Tibial nerve (tissue), 4 donors: ENCODE results near the gene DLGAP4. TPM values are rescaled to one million over a fixed set of nuclear protein-coding genes. Genes with fewer than 3 reads are reported as not detected.
A peak's percentile ranks its signal among the peaks of the same experiment; 100 is the strongest.

ENCODE experiments used
- DNase-seq, 2 donors: peaks; one replicate each; pipeline ENCODE4 v3.0.0-alpha.2; 2019; ENCODE audit warnings: low spot score in 2 of 2
- H3K27ac ChIP-seq, 4 donors: fragments of 200-600 bp; sonication (generic) in 3 of 4; one replicate each; pipeline ENCODE4 v1.5.1; 2017 to 2019; ENCODE audit warnings: mild to moderate bottlenecking in 1 of 4
- H3K27me3 ChIP-seq, 2 donors: fragments of 200-600 bp; sonication (generic) in 1 of 2; one replicate each; pipeline versions ENCODE4 v1.5.1 to v1.6.0; 2017 to 2019
- H3K36me3 ChIP-seq, 3 donors: fragments of 200-600 bp; sonication (generic); one replicate each; pipeline ENCODE4 v1.5.1; 2018 to 2019
- H3K4me1 ChIP-seq, 4 donors: fragments of 200-600 bp; sonication (generic) in 3 of 4; one replicate each; pipeline ENCODE4 v1.5.1; 2017 to 2019
- H3K4me3 ChIP-seq, 4 donors: fragments of 200-600 bp; sonication (generic) in 3 of 4; one replicate each; pipeline ENCODE4 v1.5.1; 2017 to 2019; ENCODE audit warnings: mild to moderate bottlenecking in 1 of 4, moderate library complexity in 1 of 4
- H3K9me3 ChIP-seq, 4 donors: fragments of 200-600 bp; sonication (generic) in 3 of 4; one replicate each; pipeline ENCODE4 v1.5.1; 2017 to 2019
- CTCF ChIP-seq, 5 experiments: fragments of 200-600 bp in 3 of 5; fragments of 450-650 bp in 2 of 5; sonication (generic) in 3 of 5; IDR thresholded peaks; one replicate each; pipeline ENCODE4 v1.5.1; 2016 to 2019; ENCODE audit warnings: antibody characterized with exemption in 5 of 5, mild to moderate bottlenecking in 3 of 5, moderate library complexity in 2 of 5
- EP300 ChIP-seq, 2 donors: sonication (generic); formaldehyde crosslinking; IDR thresholded peaks; one replicate each; pipeline ENCODE4 v1.6.1; 2017; ENCODE audit warnings: antibody characterized with exemption in 2 of 2, mild to moderate bottlenecking in 1 of 2
- POLR2A ChIP-seq, 2 donors: fragments of 450-650 bp; IDR thresholded peaks; one replicate each; pipeline ENCODE4 v1.6.1; 2017; ENCODE audit warnings: antibody characterized with exemption in 2 of 2, mild to moderate bottlenecking in 2 of 2, moderate library complexity in 2 of 2
- WGBS, 2 donors: methylation state at CpG; one replicate each; pipeline ENCODE4 v1.1.5; 2018; 5-methylcytosine and 5-hydroxymethylcytosine counted together
- total RNA-seq, 4 donors: library from RNA; depleted of rRNA; stranded (reverse); fragments of >200 nt; gene quantifications; one replicate each; pipeline ENCODE4 v1.1.0, GENCODE V29; 2016

Gene DLGAP4
- total RNA-seq, 4 donors from 2014 or later = 46.1 to 97.5 (median 52.5) TPM

- peak; percentile 54 to 70 for DNase-seq
- peak overlapping the region; percentile 54 to 85 (median 75) for H3K27ac ChIP-seq
- H3K36me3 ChIP-seq = peaks cover 0 to 30% (median 14%) of the 10 kb centered on the region in 3 donors
- H3K9me3 ChIP-seq = no peaks in the 10 kb centered on the region
- no peak overlapping the region for H3K4me3 ChIP-seq
- H3K4me1 ChIP-seq = peaks cover 0 to 87% (median 39%) of the 10 kb centered on the region in 4 donors
- no peaks in the 10 kb centered on the region for H3K27me3 ChIP-seq
- no peak for TF ChIP-seq POLR2A (IDR thresholded peaks at IDR 0.05)
- peak; percentile 21 to 44 for TF ChIP-seq EP300 (IDR thresholded peaks at IDR 0.05)
- WGBS, 2 donors = 27 to 60% methylated on average over 2 to 7 of the region's 7 CpGs
Observed at GRCh38 chr20:36493801-36494114, 187.6 kb downstream of the DLGAP4 start.

DNA sequence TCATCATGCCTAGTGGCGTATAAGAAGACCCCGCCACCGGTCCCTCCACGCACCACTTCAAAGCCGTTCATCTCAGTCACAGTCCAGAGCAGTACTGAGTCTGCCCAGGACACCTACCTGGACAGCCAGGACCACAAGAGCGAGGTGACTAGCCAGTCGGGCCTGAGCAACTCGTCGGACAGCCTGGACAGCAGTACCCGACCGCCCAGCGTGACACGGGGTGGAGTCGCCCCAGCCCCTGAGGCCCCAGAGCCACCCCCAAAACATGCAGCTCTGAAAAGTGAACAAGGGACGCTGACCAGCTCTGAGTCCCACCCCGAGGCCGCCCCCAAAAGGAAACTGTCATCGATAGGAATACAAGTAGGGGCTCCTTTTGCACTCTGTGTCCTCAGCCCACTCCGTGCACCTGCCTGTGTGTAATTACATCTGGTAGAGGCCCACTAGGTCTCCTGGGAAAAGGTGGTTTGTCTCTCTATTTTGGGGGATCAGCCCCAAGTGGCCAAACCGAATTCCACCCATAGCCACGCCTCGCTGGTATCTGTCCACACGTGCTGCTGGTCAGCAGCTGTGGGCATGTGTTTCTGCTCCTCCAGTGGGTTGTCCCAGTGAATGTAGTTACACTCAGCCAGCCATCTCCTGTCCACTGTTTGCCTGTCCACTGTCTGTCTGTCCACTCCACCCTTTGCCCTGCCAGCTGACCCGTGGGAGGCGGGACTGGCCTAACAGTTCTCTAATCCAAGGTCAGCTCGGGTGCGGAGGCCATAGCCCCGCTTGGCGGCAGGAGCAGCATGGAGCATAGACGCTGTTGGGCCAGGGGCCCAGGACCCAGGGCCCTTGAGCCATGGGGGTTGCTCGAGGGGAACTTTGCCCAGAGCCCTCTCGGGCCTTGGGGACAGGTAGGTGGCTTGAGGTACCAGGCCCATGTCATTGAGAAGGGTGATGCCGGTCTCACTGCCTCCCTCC is 190.8 kb downstream of the DLGAP4 start:
- Histone ChIP-seq H3K36me3 (peaks cover 0 to 62% (median 23%) of the 10 kb centered on the region in 3 donors), H3K27me3 (no peaks in the 10 kb centered on the region), H3K4me3 (no peak overlapping the region), H3K27ac (peak overlapping the region in 2 of 4 donors; percentile 71 to 77), H3K4me1 (peaks cover 0 to 59% (median 26%) of the 10 kb centered on the region in 4 donors), H3K9me3 (no peaks in the 10 kb centered on the region)
- no peak for TF ChIP-seq CTCF (IDR thresholded peaks at IDR 0.05)
- TF ChIP-seq EP300 (IDR thresholded peaks at IDR 0.05) = no peak
- no peak for TF ChIP-seq POLR2A (IDR thresholded peaks at IDR 0.05)
- no peak for DNase-seq
- 83 to 92% methylated on average over 27 to 33 of the region's 33 CpGs for WGBS, 2 donors

GRCh38 chr20:36497856-36498255 is 191.7 kb downstream of the DLGAP4 start:
- Histone ChIP-seq H3K9me3 (no peaks in the 10 kb centered on the region), H3K27me3 (no peaks in the 10 kb centered on the region), H3K4me1 (peaks cover 0 to 50% (median 17%) of the 10 kb centered on the region in 4 donors), H3K27ac (peak overlapping the region in 3 of 4 donors; percentile 15 to 77 (median 71)), H3K4me3 (no peak overlapping the region), H3K36me3 (peaks cover 0 to 68% (median 23%) of the 10 kb centered on the region in 3 donors)
- WGBS, 2 donors = 33 to 49% methylated on average over 4 of the region's 4 CpGs
- no peak for DNase-seq
- TF ChIP-seq EP300 (IDR thresholded peaks at IDR 0.05) = peak in 1 of 2 donors; percentile 11
- no peak for TF ChIP-seq POLR2A (IDR thresholded peaks at IDR 0.05)

GRCh38 chr20:36498386-36499179 is 192.4 kb downstream of the DLGAP4 start:
- no peak for DNase-seq
- no peaks in the 10 kb centered on the region for H3K9me3 ChIP-seq
- WGBS, 2 donors = 76 to 78% methylated on average over 14 of the region's 14 CpGs
- peaks cover 0 to 43% (median 10%) of the 10 kb centered on the region in 4 donors for H3K4me1 ChIP-seq
- H3K4me3 ChIP-seq = no peak overlapping the region
- no peak for TF ChIP-seq POLR2A (IDR thresholded peaks at IDR 0.05)
- peaks cover 0 to 70% (median 23%) of the 10 kb centered on the region in 3 donors for H3K36me3 ChIP-seq
- H3K27ac ChIP-seq = peak overlapping the region in 3 of 4 donors; percentile 36 to 77 (median 71)
- H3K27me3 ChIP-seq = no peaks in the 10 kb centered on the region

- peaks cover 0 to 37% (median 4%) of the 10 kb centered on the region in 4 donors for H3K4me1 ChIP-seq
- no peak overlapping the region for H3K4me3 ChIP-seq
- no peaks in the 10 kb centered on the region for H3K27me3 ChIP-seq
- DNase-seq = no peak
- no peak for TF ChIP-seq CTCF (IDR thresholded peaks at IDR 0.05)
- TF ChIP-seq EP300 (IDR thresholded peaks at IDR 0.05) = no peak
- H3K27ac ChIP-seq = peak overlapping the region in 2 of 4 donors; percentile 71 to 77
- 81 to 82% methylated on average over 26 of the region's 26 CpGs for WGBS, 2 donors
- peaks cover 0 to 75% (median 23%) of the 10 kb centered on the region in 3 donors for H3K36me3 ChIP-seq
- no peaks in the 10 kb centered on the region for H3K9me3 ChIP-seq
Observed at GRCh38 chr20:36499211-36499610, 193.1 kb downstream of the DLGAP4 start.

DNA sequence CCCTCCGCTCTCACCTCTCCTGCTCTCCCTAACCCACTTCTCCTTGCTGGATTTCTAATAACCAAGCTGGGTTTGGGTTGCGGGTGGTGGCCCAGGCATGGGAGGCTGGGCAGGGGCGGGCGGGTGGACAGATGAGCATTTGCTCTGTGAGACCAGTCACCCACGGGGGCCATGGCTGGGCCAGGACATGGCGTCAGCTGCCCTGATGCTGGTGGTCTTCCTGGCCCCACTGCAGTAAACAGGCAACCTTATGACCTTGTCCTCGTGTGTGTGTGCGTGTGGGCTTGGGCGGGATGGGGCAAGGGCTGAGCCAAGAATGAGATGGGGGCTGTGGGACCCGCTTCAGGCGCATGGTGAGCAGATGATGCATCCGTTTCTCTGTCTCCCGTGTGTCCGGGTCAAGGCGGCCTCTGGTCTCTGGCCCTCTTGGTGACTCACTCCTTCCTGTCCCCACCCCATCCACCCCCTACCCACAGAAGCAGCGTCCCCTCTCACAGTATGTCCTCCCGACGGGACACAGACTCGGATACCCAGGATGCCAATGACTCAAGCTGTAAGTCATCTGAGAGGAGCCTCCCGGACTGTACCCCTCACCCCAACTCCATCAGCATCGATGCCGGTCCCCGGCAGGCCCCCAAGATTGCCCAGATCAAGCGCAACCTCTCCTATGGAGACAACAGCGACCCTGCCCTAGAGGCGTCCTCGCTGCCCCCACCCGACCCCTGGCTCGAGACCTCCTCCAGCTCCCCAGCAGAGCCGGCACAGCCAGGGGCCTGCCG is 193.8 kb downstream of the DLGAP4 start:
- WGBS, 2 donors = 65 to 71% methylated on average over 31 of the region's 31 CpGs
- TF ChIP-seq EP300 (IDR thresholded peaks at IDR 0.05) = no peak
- no peak for TF ChIP-seq POLR2A (IDR thresholded peaks at IDR 0.05)
- TF ChIP-seq CTCF (IDR thresholded peaks at IDR 0.05) = no peak
- no peak overlapping the region for H3K4me3 ChIP-seq
- no peak for DNase-seq
- H3K9me3 ChIP-seq = no peaks in the 10 kb centered on the region
- peak overlapping the region in 2 of 4 donors; percentile 71 to 77 for H3K27ac ChIP-seq
- H3K27me3 ChIP-seq = no peaks in the 10 kb centered on the region
- peaks cover 0 to 31% (median 2%) of the 10 kb centered on the region in 4 donors for H3K4me1 ChIP-seq
- H3K36me3 ChIP-seq = peaks cover 0 to 82% (median 23%) of the 10 kb centered on the region in 3 donors
